ENCODE results near the gene KCNK5.
A peak's percentile ranks its signal among the peaks of the same experiment; 100 is the strongest.

Gene KCNK5

DNA sequence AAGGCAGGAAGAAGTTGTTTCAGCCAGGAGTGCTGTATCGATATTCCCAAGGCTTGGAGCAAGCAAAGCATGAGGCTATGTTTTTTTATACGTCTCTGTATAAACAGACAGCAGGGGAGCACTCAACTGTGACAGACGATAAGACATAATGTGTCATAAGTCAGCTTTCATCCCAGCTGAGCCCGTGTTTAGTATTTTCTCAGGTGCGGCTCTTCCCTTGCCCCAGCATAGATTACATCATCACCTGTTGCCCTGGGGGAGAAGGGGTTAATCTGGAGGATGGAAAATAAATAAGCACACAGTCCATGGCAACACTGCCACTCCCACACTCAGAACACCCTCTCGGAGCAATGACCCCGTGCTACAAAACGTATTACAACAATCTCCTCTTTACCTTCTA lies 22.1 kb upstream of the KCNK5 start (continued):
- TF ChIP-seq, protein P1, sequence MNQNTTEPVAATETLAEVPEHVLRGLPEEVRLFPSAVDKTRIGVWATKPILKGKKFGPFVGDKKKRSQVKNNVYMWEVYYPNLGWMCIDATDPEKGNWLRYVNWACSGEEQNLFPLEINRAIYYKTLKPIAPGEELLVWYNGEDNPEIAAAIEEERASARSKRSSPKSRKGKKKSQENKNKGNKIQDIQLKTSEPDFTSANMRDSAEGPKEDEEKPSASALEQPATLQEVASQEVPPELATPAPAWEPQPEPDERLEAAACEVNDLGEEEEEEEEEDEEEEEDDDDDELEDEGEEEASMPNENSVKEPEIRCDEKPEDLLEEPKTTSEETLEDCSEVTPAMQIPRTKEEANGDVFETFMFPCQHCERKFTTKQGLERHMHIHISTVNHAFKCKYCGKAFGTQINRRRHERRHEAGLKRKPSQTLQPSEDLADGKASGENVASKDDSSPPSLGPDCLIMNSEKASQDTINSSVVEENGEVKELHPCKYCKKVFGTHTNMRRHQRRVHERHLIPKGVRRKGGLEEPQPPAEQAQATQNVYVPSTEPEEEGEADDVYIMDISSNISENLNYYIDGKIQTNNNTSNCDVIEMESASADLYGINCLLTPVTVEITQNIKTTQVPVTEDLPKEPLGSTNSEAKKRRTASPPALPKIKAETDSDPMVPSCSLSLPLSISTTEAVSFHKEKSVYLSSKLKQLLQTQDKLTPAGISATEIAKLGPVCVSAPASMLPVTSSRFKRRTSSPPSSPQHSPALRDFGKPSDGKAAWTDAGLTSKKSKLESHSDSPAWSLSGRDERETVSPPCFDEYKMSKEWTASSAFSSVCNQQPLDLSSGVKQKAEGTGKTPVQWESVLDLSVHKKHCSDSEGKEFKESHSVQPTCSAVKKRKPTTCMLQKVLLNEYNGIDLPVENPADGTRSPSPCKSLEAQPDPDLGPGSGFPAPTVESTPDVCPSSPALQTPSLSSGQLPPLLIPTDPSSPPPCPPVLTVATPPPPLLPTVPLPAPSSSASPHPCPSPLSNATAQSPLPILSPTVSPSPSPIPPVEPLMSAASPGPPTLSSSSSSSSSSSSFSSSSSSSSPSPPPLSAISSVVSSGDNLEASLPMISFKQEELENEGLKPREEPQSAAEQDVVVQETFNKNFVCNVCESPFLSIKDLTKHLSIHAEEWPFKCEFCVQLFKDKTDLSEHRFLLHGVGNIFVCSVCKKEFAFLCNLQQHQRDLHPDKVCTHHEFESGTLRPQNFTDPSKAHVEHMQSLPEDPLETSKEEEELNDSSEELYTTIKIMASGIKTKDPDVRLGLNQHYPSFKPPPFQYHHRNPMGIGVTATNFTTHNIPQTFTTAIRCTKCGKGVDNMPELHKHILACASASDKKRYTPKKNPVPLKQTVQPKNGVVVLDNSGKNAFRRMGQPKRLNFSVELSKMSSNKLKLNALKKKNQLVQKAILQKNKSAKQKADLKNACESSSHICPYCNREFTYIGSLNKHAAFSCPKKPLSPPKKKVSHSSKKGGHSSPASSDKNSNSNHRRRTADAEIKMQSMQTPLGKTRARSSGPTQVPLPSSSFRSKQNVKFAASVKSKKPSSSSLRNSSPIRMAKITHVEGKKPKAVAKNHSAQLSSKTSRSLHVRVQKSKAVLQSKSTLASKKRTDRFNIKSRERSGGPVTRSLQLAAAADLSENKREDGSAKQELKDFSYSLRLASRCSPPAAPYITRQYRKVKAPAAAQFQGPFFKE (tag by site-specific recombination; IDR thresholded peaks at IDR 0.05; ENCODE audit: borderline replicate concordance): no peak
- TF ChIP-seq ZNF521 (tag by site-specific recombination; IDR thresholded peaks at IDR 0.05) (no peak), ZNF133 (tag by site-specific recombination; IDR thresholded peaks at IDR 0.05) (no peak), ZNF169 (tag by site-specific recombination; IDR thresholded peaks at IDR 0.05) (no peak), YY1 (tag by site-specific recombination; IDR thresholded peaks at IDR 0.05) (no peak), ZNF19 (tag by site-specific recombination; IDR thresholded peaks at IDR 0.05; ENCODE audit: low read depth) (0 out of 2 replicates have a peak, but pooled peaks have one; percentile 25), ZNF529 (tag by site-specific recombination; IDR thresholded peaks at IDR 0.05; ENCODE audit: insufficient replicate concordance) (no peak), ZNF510 (tag by site-specific recombination; IDR thresholded peaks at IDR 0.05; ENCODE audit: insufficient replicate concordance) (no peak), ZNF311 (tag by site-specific recombination; IDR thresholded peaks at IDR 0.05; ENCODE audit: borderline replicate concordance) (no peak), PRDM1 (tag by site-specific recombination; IDR thresholded peaks at IDR 0.05) (no peak; the same call in 1 of the 2 replicates), ZNF600 (tag by site-specific recombination; IDR thresholded peaks at IDR 0.05) (peak; percentile 30; the same call in 1 of the 2 replicates), MZF1 (tag by site-specific recombination; IDR thresholded peaks at IDR 0.05; ENCODE audit: borderline replicate concordance) (no peak), ZNF146 (tag by site-specific recombination; IDR thresholded peaks at IDR 0.05) (0 out of 2 replicates have a peak, but pooled peaks have one; percentile 6), ZSCAN23 (tag by site-specific recombination; IDR thresholded peaks at IDR 0.05) (0 out of 2 replicates have a peak, but pooled peaks have one; percentile 26), ZNF202 (tag by site-specific recombination; IDR thresholded peaks at IDR 0.05; ENCODE audit: borderline replicate concordance) (no peak), GLIS1 (tag by site-specific recombination; IDR thresholded peaks at IDR 0.05) (peak; percentile 79)
- TF ChIP-seq, protein P2, sequence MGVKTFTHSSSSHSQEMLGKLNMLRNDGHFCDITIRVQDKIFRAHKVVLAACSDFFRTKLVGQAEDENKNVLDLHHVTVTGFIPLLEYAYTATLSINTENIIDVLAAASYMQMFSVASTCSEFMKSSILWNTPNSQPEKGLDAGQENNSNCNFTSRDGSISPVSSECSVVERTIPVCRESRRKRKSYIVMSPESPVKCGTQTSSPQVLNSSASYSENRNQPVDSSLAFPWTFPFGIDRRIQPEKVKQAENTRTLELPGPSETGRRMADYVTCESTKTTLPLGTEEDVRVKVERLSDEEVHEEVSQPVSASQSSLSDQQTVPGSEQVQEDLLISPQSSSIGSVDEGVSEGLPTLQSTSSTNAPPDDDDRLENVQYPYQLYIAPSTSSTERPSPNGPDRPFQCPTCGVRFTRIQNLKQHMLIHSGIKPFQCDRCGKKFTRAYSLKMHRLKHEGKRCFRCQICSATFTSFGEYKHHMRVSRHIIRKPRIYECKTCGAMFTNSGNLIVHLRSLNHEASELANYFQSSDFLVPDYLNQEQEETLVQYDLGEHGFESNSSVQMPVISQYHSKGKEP (tag by site-specific recombination; IDR thresholded peaks at IDR 0.05): no peak
- TF ChIP-seq, protein P3, sequence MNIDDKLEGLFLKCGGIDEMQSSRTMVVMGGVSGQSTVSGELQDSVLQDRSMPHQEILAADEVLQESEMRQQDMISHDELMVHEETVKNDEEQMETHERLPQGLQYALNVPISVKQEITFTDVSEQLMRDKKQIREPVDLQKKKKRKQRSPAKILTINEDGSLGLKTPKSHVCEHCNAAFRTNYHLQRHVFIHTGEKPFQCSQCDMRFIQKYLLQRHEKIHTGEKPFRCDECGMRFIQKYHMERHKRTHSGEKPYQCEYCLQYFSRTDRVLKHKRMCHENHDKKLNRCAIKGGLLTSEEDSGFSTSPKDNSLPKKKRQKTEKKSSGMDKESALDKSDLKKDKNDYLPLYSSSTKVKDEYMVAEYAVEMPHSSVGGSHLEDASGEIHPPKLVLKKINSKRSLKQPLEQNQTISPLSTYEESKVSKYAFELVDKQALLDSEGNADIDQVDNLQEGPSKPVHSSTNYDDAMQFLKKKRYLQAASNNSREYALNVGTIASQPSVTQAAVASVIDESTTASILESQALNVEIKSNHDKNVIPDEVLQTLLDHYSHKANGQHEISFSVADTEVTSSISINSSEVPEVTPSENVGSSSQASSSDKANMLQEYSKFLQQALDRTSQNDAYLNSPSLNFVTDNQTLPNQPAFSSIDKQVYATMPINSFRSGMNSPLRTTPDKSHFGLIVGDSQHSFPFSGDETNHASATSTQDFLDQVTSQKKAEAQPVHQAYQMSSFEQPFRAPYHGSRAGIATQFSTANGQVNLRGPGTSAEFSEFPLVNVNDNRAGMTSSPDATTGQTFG (tag by site-specific recombination; IDR thresholded peaks at IDR 0.05; ENCODE audit: borderline replicate concordance): peak; percentile 47; the same call in 1 of the 2 replicates
- TF ChIP-seq, protein P4, sequence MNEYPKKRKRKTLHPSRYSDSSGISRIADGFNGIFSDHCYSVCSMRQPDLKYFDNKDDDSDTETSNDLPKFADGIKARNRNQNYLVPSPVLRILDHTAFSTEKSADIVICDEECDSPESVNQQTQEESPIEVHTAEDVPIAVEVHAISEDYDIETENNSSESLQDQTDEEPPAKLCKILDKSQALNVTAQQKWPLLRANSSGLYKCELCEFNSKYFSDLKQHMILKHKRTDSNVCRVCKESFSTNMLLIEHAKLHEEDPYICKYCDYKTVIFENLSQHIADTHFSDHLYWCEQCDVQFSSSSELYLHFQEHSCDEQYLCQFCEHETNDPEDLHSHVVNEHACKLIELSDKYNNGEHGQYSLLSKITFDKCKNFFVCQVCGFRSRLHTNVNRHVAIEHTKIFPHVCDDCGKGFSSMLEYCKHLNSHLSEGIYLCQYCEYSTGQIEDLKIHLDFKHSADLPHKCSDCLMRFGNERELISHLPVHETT (tag by site-specific recombination; IDR thresholded peaks at IDR 0.05): 0 out of 2 replicates have a peak, but pooled peaks have one; percentile 42
- TF ChIP-seq, protein P5, sequence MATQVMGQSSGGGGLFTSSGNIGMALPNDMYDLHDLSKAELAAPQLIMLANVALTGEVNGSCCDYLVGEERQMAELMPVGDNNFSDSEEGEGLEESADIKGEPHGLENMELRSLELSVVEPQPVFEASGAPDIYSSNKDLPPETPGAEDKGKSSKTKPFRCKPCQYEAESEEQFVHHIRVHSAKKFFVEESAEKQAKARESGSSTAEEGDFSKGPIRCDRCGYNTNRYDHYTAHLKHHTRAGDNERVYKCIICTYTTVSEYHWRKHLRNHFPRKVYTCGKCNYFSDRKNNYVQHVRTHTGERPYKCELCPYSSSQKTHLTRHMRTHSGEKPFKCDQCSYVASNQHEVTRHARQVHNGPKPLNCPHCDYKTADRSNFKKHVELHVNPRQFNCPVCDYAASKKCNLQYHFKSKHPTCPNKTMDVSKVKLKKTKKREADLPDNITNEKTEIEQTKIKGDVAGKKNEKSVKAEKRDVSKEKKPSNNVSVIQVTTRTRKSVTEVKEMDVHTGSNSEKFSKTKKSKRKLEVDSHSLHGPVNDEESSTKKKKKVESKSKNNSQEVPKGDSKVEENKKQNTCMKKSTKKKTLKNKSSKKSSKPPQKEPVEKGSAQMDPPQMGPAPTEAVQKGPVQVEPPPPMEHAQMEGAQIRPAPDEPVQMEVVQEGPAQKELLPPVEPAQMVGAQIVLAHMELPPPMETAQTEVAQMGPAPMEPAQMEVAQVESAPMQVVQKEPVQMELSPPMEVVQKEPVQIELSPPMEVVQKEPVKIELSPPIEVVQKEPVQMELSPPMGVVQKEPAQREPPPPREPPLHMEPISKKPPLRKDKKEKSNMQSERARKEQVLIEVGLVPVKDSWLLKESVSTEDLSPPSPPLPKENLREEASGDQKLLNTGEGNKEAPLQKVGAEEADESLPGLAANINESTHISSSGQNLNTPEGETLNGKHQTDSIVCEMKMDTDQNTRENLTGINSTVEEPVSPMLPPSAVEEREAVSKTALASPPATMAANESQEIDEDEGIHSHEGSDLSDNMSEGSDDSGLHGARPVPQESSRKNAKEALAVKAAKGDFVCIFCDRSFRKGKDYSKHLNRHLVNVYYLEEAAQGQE (tag by site-specific recombination; IDR thresholded peaks at IDR 0.05): no peak
- TF ChIP-seq, protein P6, sequence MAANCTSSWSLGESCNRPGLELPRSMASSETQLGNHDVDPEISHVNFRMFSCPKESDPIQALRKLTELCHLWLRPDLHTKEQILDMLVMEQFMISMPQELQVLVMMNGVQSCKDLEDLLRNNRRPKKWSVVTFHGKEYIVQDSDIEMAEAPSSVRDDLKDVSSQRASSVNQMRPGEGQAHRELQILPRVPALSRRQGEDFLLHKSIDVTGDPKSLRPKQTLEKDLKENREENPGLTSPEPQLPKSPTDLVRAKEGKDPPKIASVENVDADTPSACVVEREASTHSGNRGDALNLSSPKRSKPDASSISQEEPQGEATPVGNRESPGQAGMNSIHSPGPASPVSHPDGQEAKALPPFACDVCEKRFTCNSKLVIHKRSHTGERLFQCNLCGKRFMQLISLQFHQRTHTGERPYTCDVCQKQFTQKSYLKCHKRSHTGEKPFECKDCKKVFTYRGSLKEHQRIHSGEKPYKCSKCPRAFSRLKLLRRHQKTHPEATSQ (tag by site-specific recombination; IDR thresholded peaks at IDR 0.05): no peak

Measured in HEK293 (cell line).